DMS153 (cell line): ENCODE results near the gene S100B.
"Not testable (repeated sequence)": the region's sequence is repeated elsewhere in the genome, so short reads cannot be mapped to it uniquely, and the experiment has no call there.

Experiments used
- DNase-seq: peaks from one replicate; lab custom pipeline; 2025; lab: John Stamatoyannopoulos, UW

S100B gene

DNA sequence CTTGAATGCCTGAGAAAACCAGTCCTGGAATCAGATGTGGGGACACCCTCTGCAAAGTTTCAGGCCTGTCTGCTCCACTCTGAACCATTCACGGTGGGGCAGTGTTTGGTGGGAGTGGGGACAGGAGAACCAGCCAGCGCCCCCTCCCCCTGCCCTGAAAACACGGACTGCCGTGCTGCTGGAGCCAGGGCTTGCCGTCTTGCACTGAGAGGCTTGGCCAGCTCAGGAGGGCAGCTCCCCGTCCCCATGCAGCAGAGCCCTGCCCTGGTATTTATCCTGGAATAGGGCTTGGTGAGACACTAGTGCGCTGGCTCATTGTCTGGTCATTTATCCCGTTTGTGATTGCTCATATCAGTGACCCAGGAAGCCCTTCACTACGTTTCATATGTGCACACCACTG lies 3.9 kb downstream of the S100B start:
- DNase-seq, result no peak

DNA sequence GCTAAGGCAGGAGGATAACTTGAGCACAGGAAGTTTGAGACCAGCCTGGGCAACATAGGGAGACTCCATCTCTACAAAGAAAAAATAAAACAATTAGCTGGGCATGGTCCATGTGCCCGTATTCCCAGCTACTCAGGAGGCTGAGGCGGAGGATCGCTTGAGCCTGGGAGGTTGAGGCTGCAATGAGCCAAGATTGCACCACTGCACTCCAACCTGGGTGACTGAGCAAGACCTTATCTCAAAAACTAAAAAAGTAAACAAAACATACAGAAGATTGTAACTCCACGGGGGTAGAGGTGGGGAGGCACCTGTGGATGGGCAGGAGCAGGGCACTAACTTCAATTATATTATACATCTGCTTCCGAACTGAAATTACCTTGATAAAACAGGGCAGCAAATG lies 4.6 kb downstream of the S100B start:
- no peak for DNase-seq

DNA sequence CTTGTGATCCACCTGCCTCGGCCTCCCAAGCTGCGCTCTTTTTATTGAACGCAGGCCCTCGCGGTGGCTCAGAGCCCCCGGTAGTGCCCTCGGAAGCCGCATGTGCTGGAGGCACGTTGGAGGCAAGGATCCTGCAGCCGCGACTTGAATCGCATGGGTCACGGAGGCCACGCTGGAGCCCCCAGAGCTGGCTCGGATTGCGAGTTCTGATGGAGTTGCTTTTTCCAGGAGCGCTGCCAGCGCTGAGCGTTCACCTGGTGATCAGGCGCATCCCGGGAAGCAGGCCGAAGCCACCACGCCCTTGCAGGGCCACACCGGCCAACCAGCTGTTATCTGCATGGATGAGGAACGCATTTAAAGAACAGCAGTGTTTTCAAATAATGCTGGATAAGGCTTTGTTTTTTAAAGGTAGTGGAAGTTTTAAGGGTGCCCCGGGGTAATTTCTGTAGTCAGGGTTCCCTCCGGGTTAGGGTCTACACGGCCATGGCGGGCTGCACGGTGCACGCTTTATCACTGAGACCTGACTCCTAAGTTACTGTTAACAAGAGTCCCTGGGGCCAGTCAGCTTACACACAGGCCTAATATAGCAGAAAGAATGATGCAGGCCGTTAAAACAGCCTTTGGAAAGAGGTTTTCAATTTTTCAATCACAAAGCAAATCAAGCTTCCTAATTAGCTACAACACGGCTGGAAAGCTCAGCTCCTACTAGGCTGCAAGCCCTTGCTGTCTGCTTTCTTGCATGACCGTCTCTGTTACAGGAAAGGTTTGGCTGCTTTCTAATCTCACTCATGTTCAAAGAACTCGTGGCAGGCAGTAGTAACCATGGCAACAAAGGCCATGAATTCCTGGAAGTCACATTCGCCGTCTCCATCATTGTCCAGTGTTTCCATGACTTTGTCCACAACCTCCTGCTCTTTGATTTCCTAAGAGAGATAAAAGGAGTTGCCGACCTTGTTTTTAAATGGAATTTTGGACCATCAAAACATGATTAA lies 6.0 kb downstream of the S100B start:
- no peak for DNase-seq

DNA sequence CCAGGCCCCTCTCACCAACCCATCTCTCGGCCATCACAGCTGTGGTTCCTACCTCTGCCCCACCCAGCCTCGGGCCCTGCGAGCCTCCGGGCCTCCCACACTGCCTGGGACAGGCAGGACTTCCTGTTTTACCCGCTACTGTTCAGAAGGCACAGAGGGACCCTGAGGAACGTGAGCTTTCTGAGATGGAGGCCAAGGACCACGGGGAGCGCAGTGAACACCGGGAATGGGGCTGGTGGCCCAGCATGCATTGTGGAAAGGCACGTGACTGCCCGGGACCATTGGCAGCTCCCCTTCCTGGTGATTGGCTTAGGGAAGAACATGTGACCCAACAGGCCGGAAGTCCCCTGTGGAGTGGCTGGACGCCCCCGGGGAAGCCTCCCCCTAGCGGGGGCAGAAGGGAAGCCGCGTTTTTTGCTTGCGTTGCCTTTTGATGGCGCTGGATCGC lies 7.0 kb downstream of the S100B start:
- no peak for DNase-seq

DNA sequence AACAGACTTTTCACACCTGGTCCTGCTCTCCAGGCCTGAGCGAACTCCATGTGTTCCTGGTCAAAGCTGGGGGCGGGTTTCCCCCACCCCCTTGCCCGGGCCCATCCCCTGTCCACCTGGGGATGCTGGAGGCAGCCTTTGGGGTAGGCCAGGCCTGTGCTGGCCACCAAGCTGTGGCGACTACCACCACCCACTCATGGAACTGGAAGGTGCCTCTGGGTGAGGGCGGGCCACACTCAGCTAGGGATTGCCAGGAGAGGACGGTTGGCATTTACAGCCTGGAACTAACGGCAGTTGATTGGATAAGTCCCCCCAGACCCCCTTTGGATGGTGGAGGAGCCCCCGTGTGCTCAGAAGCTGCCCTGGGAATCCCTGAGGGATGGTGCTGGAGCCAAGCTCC lies 7.9 kb downstream of the S100B start:
- no peak for DNase-seq

DNA sequence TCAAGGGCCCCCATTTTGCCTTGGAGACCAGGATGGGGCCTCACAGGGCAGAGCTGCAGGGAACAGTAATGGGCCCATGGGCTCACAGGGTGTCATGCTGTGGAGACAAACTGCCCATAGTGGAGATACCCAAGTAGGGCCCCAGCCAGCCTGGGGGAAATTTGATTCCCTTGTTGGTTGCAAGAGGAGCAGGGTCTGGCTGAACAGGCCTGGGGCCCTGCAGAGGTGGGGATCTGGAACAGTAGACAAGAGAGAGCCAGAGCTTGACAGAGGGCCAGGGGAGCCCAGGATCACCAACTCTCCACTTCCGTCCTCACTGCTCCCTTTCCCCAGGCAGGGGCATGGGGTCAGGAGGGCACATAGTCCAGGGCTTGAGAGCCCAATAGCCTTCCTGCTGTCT lies 8.7 kb downstream of the S100B start:
- no peak for DNase-seq

DNA sequence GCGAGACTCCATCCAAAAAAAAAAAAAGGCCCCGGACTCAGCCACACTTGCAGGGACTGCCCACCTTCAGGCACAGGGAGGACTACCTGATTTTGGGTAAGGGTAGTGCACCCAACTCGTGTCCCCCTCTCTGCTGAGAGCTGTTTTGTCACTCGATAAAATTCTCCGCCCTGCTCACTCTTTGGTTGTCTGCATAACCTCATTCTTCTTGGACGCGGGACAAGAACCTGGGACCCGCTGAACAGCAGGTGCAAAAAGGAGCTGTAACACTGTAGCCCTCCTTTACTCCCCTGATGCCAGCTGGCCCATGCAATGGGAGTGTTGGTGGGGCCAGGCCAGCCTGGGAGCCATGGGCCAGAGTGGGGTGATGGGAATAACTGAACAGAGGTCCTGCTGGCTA lies 10.6 kb downstream of the S100B start:
- DNase-seq, result no peak

DNA sequence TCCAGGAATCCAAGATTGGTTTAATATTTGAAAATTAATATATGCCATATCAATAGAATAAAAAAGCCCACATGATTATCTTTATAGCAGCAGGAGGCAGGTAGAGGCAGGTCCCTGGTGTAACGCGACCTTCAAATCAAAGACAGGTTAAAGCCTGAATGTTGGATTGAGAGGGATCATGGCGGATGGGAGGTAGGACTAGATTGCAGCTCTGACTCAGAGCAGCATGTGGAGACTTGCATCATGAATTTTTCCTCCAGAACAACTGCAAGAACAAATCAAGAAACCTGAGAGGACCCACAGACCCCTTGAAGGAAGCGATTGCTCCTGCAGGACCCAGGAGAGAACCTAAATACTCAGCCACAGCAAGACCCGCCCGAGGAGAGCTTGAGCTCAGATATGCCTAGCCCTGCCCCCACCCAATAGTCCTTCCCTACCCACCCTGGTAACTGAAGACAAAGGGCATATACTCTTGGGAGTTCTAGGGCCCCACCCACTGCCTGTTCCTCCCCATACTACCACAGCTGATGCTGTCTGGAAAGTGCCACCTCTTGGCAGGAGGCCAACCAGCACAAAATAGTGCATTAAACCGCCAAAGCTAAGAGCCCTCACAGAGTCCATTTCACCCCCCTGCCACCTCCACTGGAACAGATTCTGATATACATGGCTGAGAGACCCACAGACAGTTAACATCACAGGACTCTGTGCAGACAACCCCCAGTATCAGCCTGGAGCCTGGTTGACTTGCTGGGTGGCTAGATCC lies 19.5 kb downstream of the S100B start:
- DNase-seq, result peak; percentile 22

DNA sequence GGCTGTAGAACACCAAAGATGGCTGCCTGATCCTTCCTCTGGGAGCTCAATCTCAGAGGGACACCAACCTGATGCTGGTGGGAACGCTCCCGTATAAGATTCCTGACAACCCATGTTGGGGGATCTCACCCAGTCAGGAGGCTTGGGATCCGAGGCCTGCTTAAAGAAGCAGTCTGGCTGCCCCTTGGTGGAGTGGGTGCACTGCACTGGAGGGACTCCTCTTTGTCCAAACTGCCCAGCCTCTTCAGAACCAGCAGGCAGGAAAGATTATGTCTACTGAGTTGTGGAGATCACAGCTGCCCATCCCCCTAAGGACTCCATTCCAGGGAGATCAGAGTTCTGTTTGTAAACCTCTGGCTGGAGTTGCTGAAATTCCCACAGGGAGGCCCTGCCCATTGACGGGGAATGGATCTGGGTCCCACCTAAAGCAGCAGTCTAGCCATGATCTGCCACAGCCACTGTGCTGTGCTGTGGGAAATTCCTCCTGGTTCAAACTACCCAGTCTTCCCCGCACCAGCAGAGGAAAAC lies 23.0 kb downstream of the S100B start:
- DNase-seq, result no peak

DNA sequence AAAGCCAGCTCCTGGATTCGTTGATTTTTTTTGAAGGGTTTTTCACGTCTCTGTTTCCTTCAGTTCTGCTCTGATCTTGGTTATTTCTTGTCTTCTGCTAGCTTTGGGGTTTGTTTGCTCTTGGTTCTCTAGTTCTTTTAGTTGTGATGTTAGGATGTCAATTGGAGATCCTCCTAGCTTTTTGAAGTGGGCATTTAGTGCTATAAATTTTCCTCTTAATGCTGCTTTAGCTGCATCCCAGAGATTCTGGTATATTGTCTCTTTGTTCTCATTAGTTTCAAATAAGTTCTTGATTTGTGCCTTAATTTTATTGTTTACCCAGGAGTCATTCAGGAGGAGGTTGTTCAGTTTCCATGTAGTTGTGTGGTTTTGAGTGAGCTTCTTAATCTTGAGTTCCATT lies 25.5 kb downstream of the S100B start:
- DNase-seq, result not testable (repeated sequence)

DNA sequence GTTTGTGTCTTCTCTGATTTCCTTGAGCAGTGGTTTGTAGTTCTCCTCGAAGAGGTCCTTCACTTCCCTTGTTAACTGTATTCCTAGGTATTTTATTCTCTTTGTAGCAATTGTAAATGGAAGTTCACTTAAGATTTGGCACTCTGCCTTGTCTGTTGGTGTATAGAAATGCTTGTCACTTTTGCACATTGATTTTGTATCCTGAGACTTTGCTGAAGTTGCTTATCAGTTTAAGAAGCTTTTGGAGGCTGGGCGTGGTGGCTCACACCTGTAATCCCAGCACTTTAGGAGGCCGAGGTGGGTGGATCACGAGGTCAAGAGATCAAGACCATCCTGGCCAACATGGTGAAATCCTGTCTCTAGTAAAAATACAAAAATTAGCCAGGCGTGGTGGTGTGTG lies 27.1 kb downstream of the S100B start:
- DNase-seq, result not testable (repeated sequence)

DNA sequence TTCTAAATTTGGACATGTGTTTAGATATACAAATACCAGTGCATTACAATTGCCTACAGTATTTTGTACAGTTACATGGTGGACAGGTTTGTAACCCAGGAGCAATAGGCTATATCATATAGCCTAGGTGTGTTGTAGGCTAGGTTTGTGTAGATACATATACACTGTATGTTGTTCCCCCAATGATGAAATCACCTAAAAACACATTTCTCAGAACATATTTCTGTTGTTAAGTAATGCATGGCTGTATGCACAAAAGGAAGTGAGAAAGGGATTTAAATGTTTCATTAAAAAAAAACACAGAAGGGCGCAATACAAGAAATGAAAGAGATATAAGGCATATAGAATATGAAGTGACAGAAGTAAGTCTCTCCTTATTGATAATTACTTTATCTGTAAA lies 32.0 kb downstream of the S100B start:
- DNase-seq, result no peak

DNA sequence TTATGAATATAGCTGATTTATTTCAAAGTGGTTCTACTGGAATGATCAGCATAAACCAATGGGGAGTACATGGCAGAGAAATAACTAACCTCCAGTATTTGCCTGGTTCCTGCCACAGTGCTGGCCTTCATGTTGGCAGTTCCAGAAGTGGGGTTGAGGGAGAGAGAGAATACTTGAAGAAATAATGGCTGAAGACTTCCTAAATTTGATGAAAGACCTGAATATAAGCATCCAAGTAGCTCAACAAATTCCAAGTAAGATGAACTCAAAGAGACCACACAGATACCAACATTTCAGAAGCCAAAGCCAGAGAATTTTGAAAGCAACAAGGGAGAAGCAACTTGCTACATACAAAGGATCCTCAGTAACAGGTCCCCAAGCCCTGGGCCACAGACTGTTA lies 34.3 kb downstream of the S100B start:
- DNase-seq, result no peak

DNA sequence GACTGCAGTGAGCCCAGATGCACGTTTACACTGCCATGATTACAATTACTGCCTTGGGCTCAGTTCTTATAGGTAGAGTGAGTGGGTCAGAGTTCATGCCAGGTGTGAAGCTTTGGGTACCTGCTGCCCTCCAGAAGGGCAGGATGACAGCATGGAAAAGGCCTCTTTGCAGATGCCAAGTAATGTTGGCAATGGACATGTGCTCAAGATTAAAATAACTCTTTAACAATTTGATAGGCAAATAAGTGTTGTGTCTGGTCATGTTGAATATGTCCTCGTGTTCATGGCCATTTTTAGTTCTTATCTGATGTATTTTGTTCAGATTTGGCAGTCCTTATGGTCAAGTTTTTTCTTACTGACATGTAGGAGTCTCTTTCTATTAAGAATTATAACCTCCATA lies 34.8 kb downstream of the S100B start:
- no peak for DNase-seq

DNA sequence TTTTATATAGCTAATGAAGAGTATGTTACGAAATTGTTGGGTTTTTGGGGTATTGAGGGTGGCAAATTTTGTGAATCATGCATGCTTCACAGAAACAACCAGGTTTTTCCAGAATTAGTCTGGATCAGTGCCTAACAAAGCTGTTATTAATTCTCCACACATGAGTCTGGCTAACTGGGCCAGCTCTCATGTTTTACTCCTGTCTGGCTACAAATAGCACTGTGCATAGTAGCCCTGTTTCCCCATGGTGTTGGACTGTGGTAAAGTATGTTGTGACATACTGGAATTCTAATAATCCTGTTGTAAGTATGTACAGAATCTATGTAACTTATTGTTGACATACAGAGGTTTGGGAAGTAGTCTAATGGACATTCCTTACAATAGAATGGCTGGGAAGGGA lies 35.8 kb downstream of the S100B start:
- DNase-seq, result no peak

DNA sequence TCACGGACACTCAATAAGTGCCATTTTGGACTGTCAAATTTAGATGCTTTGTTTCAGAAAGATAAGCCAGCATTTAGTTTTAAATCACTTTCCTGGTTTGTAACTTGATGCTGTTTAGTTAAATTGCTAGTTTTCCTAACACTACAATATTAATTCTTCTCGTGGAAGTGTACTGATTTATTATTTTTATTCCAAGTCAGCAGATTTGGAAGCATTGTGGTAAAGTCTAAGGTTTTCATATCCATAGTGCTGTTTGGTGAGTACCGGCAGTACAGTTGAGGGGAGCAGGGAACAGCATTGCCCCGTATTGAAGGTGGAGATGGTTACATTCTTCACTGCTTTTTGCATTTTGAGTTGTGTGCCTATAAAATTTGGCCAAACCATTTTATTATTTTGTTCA lies 36.3 kb downstream of the S100B start:
- no peak for DNase-seq

DNA sequence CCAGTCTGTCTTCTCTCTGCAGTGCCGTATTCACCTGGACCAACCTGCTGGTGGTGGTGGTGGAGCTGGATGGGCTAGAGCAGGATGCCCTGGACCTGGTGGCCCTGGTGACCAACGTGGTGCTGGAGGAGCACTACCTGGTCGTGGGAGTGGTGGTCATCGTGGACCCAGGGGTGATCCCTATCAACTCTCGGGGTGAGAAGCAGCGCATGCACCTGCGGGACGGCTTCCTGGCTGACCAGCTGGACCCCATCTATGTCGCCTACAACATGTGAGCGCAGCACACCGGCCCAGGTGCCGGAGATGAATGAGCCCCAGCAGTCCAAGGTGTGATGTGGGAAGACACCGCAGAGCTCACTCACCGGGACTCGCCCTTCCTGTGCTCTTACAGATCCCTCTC lies 37.5 kb downstream of the S100B start:
- no peak for DNase-seq

DNA sequence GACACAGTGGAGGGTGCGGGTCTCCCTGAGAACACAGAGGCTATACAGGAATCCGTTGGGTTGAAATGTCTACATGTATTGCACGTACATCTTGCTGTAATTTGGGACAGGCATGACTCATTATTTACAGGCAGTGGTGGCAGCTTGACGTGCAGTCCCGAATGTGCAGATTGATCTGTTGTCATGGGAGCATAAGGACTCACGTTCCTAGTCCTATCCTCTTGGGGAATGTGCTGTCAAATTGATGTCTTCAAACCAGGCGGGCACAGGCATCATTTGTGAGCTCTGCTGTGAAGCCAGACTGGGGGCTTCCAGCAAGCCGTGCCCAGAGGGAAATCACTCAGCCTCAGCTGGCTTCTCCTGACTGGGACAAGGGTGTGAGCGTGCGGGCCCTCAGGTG lies 40.5 kb downstream of the S100B start:
- DNase-seq, result no peak

DNA sequence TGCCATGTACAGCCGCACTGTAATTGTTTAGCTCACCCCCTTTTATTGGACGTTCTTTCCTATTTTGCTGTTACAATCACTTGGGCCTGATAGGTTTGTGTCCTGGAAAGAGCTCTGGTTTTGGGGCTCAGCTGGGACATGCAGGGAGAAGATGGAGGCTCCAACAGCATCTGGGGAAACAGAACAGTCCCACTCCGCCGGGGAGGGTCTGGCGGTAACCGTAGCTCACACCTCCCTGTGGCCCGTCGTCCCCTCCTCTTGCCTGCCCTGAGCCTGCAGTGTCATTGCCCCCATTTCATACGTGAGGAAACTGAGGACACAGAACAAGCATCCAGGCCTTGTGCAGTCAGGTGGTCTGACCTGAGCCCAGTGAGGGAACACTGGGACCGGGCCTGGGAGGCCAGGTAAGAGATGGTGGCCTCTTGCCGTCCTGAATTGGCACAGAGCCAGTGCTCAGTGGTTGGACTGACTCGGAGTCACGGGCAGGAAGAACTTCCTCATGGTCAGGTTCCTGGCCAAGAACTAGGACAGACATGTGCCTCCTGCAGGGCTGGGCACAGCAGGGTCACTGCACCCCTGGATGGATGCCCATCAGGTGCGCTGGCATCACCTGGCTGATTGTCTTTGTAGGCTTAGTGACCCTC lies 41.8 kb downstream of the S100B start:
- DNase-seq, result no peak

DNA sequence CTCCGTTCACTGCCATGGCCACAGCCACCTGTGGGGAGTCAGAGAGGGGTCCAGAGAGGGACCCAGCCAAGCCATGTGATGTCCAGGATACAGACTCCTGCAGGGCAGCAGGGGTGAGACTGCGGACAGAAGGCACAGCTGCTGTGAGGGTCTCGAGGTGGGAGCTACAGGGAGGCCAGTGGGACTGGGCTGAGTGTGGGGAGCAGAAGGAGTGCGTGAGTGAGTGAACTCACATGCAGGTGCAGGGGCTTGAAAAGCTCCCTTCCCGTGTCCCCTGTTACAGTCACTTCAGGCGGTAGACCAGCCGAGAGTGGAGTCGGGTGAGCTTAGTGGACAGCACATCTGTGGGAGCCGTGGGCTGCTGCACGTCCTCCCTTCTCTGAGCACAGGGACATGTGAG lies 42.4 kb downstream of the S100B start:
- DNase-seq, result no peak

DNA sequence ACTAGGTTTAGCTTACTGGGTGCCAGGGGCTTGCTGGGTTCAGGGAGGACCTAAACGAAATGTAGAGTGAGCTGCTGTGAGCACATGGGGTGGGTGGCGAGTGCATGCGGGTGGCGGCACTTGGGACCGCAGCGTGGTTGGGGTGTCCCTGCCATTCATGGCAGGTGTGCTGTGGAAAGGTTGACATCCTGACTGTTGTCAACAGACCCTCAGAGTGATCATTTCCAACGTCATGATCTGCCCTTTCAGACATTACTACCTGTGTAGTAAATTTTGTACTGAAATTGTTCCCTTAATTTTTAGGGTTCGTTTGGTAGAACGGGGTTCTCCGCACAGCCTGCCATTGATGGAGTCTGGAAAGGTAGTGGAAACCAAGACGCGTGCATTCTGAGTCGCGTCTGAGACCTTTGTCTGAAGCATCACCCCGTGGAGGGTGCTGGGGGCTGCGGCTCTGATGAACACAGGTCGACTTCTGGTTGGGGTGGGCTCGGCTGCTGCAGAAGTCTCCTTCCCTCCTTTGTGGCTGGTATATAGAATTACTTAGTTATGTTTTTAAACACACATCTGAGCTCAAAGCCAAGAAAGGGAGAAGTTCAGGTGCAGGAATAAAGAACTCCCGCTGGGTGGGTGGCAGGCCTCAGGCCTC lies 43.3 kb downstream of the S100B start:
- DNase-seq, result no peak
